ACC112 (cell line): ENCODE data around the gene IGSF1.

Experiments used
- H2AFZ ChIP-seq: fragments of 200-600 bp; sonication (generic); one replicate; pipeline ENCODE4 v1.6.0; 2017; ENCODE audit warnings: antibody characterized with exemption, low read length; ENCODE audit not compliant: unreplicated experiment
- H3K27ac ChIP-seq: fragments of 200-600 bp; sonication (generic); 2 replicates; pipeline ENCODE4 v1.5.1; 2014; ENCODE audit warnings: low read depth, mild to moderate bottlenecking, antibody characterized with exemption, low read length, moderate library complexity
- H3K27me3 ChIP-seq: fragments of 200-600 bp; sonication (generic); 2 replicates; pipeline ENCODE4 v1.6.1; 2014; ENCODE audit warnings: mild to moderate bottlenecking, antibody characterized with exemption, low read length, moderate library complexity, mixed read lengths; ENCODE audit not compliant: insufficient read depth
- H3K36me3 ChIP-seq: fragments of 200-600 bp; sonication (generic); 2 replicates; pipeline ENCODE4 v1.6.1; 2016; ENCODE audit warnings: mild to moderate bottlenecking, antibody characterized with exemption, low read length, moderate library complexity, mixed read lengths; ENCODE audit not compliant: insufficient read depth
- H3K4me1 ChIP-seq: fragments of 200-600 bp; sonication (generic); one replicate; pipeline ENCODE4 v1.6.1; 2016; ENCODE audit warnings: low read length, mixed read lengths; ENCODE audit not compliant: insufficient read depth, unreplicated experiment, control insufficient read depth
- H3K4me3 ChIP-seq: fragments of 200-600 bp; sonication (generic); 2 replicates; pipeline ENCODE4 v1.5.1; 2014; ENCODE audit warnings: mild to moderate bottlenecking, low read depth, low read length
- H3K79me2 ChIP-seq: fragments of 200-600 bp; sonication (generic); one replicate; pipeline ENCODE4 v1.6.0; 2016; ENCODE audit warnings: low read length; ENCODE audit not compliant: control insufficient read depth, unreplicated experiment, insufficient read depth

Gene IGSF1

DNA sequence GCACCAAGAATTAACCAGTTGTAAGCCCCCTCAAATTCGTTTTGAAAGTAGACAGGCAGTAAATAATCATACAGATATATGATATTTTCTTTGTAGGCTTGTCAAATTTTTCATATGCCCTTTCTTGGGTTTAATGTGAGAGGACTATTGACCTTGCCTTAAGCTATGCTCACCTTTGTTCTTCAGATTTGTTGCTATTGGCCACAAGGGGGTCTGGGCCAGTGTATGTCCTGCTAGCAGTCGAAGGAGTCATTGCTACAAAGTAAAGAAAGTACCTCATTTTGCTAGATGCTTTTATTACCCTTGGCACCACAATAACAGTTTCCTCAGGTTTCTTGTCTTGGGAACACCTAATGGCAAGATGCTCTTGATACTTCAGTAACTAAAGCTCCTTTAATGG, 51.7 kb downstream of the IGSF1 start:
- Histone ChIP-seq H3K4me3 (no peak overlapping the region), H3K4me1 (no peaks in the 10 kb centered on the region), H3K36me3 (no peaks in the 10 kb centered on the region), H3K27me3 (no peaks in the 10 kb centered on the region), H3K79me2 (no peaks in the 10 kb centered on the region), H3K27ac (no peak overlapping the region), H2AFZ (no peak overlapping the region)

DNA sequence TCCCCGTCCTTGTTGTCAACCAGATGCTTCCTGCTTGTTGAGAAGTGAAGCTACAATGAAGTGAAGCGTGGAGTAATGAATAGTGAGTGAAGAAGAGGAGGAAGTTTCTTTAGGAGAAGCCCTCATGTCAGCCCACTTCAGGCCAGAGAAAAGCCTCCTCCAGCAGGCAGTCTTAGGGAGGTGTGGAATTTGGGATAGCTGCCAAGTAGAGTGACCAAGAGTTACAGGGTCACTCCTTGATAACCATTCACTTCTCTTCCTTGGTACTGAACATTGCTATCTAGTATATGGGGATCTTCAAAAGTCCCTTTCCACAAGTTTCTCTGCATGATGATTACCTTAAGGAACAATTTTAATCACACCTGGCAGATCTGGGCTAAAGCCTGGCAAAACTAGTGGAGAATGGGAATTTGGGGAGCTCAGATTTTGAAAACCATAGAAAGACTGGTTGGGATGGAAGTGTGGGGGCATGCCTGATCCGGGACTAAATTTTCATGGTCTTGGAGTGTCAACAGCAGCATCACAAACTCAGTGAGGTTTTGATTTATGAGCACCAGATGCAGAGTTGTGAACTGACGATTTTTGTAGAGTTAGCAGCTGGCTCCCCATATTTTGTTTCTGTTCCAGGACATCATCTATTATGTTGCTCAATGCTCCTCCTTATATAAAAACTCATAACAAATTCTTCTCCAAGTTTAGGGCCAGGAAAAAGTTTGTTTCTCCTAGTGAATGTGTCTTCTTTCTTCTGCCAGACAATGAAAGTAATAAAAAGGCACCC, 53.1 kb downstream of the IGSF1 start:
- H3K4me3 ChIP-seq = no peak overlapping the region
- H3K4me1 ChIP-seq = no peaks in the 10 kb centered on the region
- H3K36me3 ChIP-seq = no peaks in the 10 kb centered on the region
- no peak overlapping the region for H2AFZ ChIP-seq
- H3K27me3 ChIP-seq = no peaks in the 10 kb centered on the region
- H3K79me2 ChIP-seq = no peaks in the 10 kb centered on the region
- H3K27ac ChIP-seq = no peak overlapping the region

DNA sequence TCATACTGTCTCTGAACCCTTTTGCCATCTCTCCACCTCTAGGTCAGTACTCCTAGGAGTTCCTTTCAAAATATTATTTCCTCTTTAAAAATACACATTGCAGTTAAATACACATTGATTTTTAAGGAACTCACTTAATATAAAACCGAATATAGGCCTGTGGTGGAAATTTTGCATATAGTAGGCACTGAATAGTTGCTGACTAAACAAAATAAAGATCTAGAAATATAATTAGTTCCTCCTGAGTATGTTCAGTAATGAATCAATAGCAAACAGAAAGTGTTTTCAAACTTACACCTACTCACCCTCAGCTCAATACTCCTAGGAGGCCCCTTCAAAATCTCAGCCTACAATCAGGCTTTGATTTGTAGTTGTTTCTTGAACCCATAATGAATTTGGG, 61.5 kb downstream of the IGSF1 start:
- Histone ChIP-seq H3K36me3 (no peaks in the 10 kb centered on the region), H3K4me3 (no peak overlapping the region), H2AFZ (no peak overlapping the region), H3K27me3 (no peaks in the 10 kb centered on the region), H3K4me1 (no peaks in the 10 kb centered on the region), H3K79me2 (no peaks in the 10 kb centered on the region), H3K27ac (no peak overlapping the region)

DNA sequence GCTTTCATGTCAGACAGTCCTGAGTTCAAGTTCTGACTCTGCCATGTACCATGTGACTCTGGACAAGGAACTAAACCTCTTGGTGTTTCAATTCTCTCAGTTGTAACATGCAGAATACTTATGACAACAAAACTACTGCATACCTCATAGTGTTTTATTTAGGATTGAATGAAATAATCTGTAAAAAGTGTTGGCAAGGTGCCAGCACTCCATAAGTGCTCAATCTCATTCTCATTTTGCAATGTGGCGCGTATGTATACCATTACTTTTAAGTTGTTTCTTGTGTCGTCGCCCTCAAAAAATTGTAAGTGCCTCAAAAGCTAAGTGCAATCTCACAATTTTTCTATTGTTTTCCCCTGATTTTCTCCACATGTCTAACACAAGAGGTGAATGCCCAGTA, 62.5 kb downstream of the IGSF1 start:
- Histone ChIP-seq H3K27ac (no peak overlapping the region), H2AFZ (no peak overlapping the region), H3K4me3 (no peak overlapping the region), H3K27me3 (no peaks in the 10 kb centered on the region), H3K79me2 (no peaks in the 10 kb centered on the region), H3K4me1 (no peaks in the 10 kb centered on the region), H3K36me3 (no peaks in the 10 kb centered on the region)

DNA sequence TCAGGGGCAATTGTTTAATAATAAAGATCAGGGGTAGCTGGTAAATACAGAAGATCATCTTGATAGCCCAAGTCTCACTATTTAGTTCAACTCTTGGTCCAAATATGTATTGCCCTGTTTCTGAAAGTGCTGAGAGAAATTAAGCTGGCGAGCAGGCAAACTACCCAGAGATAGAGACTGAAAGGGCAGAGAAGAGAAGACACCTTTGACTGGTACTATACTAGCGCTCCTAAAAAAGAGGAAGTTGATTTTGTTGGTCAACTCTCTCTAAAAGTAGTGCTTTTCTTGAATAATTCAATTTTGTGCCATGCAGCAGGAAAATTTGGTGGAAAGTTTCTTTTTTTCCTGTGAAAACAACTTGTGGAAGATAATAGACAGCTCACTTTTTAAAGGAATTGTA, 64.0 kb downstream of the IGSF1 start:
- H3K36me3 ChIP-seq = no peaks in the 10 kb centered on the region
- H3K4me1 ChIP-seq = no peaks in the 10 kb centered on the region
- H2AFZ ChIP-seq = no peak overlapping the region
- no peaks in the 10 kb centered on the region for H3K79me2 ChIP-seq
- H3K27me3 ChIP-seq = no peaks in the 10 kb centered on the region
- no peak overlapping the region for H3K27ac ChIP-seq
- no peak overlapping the region for H3K4me3 ChIP-seq
